Left ventricle myocardium inferior (tissue), 1 donor: Measurements from ENCODE around the gene MBNL2. TPM values are rescaled to one million over a fixed set of nuclear protein-coding genes. Genes with fewer than 3 reads are reported as not detected.

ENCODE experiments used
- DNase-seq: peaks from one replicate; pipeline ENCODE4 v3.0.0-alpha.2; 2020
- H3K27ac ChIP-seq: fragments of 200-600 bp; replicated peaks from 2 replicates; pipeline ENCODE4 v1.8.0; 2021
- H3K27me3 ChIP-seq: fragments of 200-600 bp; 2 replicates; pipeline ENCODE4 v1.8.0; 2021; ENCODE audit warnings: low read depth
- H3K36me3 ChIP-seq: fragments of 200-600 bp; 2 replicates; pipeline ENCODE4 v1.8.0; 2021
- H3K4me1 ChIP-seq: fragments of 200-600 bp; 2 replicates; pipeline ENCODE4 v1.8.0; 2021
- H3K4me3 ChIP-seq: fragments of 200-600 bp; 2 replicates; pipeline ENCODE4 v1.8.0; 2021; ENCODE audit warnings: mild to moderate bottlenecking, moderate library complexity
- H3K9me3 ChIP-seq: fragments of 200-600 bp; replicated peaks from 2 replicates; pipeline ENCODE4 v1.8.0; 2021
- intact Hi-C: fragments of 100-400 bp; cut with micrococcal nuclease; formaldehyde crosslinking; loops from one replicate; pipeline ENCODE4 v1.11.0; 2022
- total RNA-seq: library from RNA; stranded (reverse); fragmentation: NEBNext Ultra II Directional; extraction: Animal tissue kit (Norgen Biotek cat#: 25700); gene quantifications from one replicate; pipeline ENCODE4 v1.2.1, GENCODE V29; 2021
- TF ChIP-seq, protein P1 (sequence below): fragments of 200-600 bp; IDR thresholded peaks from 2 replicates; pipeline ENCODE4 v1.8.0; 2021; ENCODE audit warnings: antibody characterized with exemption, mild to moderate bottlenecking, borderline replicate concordance
- donor health status: DM: no; HTN: yes; CAD: no; lungs with severe emphysema.

The MBNL2 gene
- total RNA-seq, 1 donor from 2014 or later, result 76.5 TPM

DNA sequence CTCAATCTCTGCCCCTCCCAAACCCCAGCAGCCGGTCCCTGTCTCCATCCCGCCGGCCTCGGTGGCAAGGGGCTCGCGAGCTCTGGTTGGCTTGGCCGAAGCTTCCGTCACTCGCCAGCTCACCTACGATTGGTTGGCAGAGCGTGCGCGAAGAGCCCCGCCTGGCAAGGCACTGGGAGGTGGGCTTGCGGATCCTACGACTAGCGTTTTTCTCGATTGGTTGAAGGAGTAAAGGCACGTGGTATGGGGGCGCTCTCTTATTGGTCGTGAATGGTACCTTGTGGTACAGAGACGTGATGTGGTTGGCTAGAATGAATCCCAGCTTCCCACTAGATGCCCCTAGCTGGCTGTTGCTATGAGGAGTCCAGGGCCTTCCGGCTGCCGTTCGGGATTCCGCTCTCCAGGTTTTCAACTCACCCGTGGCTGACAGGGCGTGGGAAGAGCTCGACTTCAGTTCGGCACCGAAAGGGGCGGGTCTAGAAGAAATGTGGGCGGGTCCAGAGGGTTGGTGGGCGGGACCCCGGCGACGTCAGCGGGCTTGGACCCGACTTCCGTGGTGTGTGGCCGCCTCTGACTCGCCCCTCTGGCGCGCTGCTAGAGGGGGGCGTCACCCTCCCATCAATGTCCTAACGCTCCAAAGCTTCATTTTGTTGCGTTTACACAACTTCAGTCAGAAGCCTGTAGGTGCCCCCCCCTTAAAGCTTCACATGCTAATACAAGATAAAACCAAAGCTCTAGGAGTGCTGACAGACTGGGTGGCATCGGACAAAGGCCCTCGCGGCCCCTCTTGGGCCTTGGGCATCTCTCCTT lies 211.0 kb downstream of the MBNL2 start:
- H3K4me3 ChIP-seq, result peak overlapping the region; percentile 95
- intact Hi-C loops, result no loop called here
- no peaks in the 10 kb centered on the region for H3K36me3 ChIP-seq
- peak; percentile 98 for DNase-seq
- H3K27me3 ChIP-seq, result no peaks in the 10 kb centered on the region
- TF ChIP-seq, protein P1, sequence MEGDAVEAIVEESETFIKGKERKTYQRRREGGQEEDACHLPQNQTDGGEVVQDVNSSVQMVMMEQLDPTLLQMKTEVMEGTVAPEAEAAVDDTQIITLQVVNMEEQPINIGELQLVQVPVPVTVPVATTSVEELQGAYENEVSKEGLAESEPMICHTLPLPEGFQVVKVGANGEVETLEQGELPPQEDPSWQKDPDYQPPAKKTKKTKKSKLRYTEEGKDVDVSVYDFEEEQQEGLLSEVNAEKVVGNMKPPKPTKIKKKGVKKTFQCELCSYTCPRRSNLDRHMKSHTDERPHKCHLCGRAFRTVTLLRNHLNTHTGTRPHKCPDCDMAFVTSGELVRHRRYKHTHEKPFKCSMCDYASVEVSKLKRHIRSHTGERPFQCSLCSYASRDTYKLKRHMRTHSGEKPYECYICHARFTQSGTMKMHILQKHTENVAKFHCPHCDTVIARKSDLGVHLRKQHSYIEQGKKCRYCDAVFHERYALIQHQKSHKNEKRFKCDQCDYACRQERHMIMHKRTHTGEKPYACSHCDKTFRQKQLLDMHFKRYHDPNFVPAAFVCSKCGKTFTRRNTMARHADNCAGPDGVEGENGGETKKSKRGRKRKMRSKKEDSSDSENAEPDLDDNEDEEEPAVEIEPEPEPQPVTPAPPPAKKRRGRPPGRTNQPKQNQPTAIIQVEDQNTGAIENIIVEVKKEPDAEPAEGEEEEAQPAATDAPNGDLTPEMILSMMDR, result no peak
- H3K27ac ChIP-seq, result peak overlapping the region; percentile 100
- no peaks in the 10 kb centered on the region for H3K9me3 ChIP-seq
- H3K4me1 ChIP-seq, result peaks cover 53% of the 10 kb centered on the region

- intact Hi-C loops, result no loop called here
- Histone ChIP-seq H3K27ac (peak within 1 kb of the TSS; percentile 100), H3K4me1 (peaks cover 61% of the 10 kb centered on the region), H3K9me3 (no peaks in the 10 kb centered on the region), H3K36me3 (no peaks in the 10 kb centered on the region), H3K4me3 (peak within 1 kb of the TSS; percentile 95), H3K27me3 (no peaks in the 10 kb centered on the region)
- TF ChIP-seq, protein P1, result no peak
- peak; percentile 91 for DNase-seq
Observed at GRCh38 chr13:97433727-97434396, 211.7 kb downstream of the MBNL2 start, which contains the start of gene RAP2A. TSS of gene RAP2A (plus strand) at chr13:97434169. CDS start at chr13:97434471, 302 bp downstream.

GRCh38 chr13:97434397-97435201 lies 212.5 kb downstream of the MBNL2 start:
- Histone ChIP-seq H3K27ac (peak overlapping the region; percentile 100), H3K27me3 (no peaks in the 10 kb centered on the region), H3K36me3 (no peaks in the 10 kb centered on the region), H3K4me3 (peak overlapping the region; percentile 95), H3K4me1 (peaks cover 68% of the 10 kb centered on the region), H3K9me3 (no peaks in the 10 kb centered on the region)
- peak; percentile 34 for DNase-seq
- intact Hi-C loops, result no loop called here
- TF ChIP-seq, protein P1, result no peak

DNA sequence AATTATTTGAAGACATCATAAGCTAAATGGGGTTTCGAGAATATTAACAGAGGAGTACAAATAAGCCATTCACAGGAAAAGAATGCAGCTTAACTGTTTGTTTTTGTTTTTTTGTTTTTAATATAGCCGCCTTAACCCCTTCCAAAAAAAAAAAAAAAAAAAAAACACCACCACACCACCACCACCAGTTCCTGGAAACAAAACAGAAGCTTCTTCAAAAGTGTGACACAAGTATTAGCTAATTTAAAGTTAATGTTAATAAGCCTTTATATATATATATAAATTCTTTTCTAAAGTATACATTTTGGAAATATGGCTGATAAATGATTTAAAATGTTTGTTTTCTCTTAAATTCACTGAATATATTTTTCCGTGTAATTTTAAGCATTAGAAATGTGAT lies 213.2 kb downstream of the MBNL2 start:
- H3K9me3 ChIP-seq, result no peaks in the 10 kb centered on the region
- peak overlapping the region; percentile 95 for H3K4me3 ChIP-seq
- H3K27ac ChIP-seq, result peak overlapping the region; percentile 100
- no peak for DNase-seq
- no peaks in the 10 kb centered on the region for H3K27me3 ChIP-seq
- TF ChIP-seq, protein P1, result no peak
- H3K4me1 ChIP-seq, result peaks cover 75% of the 10 kb centered on the region
- intact Hi-C loops, result no loop called here
- peaks cover 4% of the 10 kb centered on the region for H3K36me3 ChIP-seq

DNA sequence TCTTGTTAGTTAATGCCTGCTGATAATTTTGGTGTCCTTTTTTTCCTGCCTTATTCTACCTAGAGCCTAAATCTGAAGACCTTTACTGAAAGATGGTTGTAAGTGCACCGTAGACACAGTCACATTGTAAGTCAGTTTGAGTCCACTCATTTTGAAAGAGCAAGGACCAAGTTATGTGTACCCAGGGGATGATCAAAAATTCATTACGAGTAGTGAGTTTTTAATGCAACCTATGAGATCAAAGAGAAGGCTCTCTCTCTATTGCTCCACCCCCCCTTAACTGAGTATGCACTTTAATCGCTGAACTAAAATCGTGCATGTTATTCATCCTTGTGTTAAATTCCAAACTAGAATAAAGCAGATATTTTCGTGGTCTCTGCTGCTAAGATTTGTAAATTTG lies 213.7 kb downstream of the MBNL2 start:
- peaks cover 79% of the 10 kb centered on the region for H3K4me1 ChIP-seq
- H3K36me3 ChIP-seq, result peaks cover 4% of the 10 kb centered on the region
- H3K27ac ChIP-seq, result no peak overlapping the region
- no peaks in the 10 kb centered on the region for H3K27me3 ChIP-seq
- intact Hi-C loops, result no loop called here
- TF ChIP-seq, protein P1, result no peak
- no peaks in the 10 kb centered on the region for H3K9me3 ChIP-seq
- peak overlapping the region; percentile 95 for H3K4me3 ChIP-seq
- no peak for DNase-seq
